ENCODE results near the gene RBM15. TPM values are rescaled to one million over a fixed set of nuclear protein-coding genes. Genes with fewer than 3 reads are reported as not detected.
A peak's percentile ranks its signal among the peaks of the same experiment; 100 is the strongest.

RBM15 gene, protein sequence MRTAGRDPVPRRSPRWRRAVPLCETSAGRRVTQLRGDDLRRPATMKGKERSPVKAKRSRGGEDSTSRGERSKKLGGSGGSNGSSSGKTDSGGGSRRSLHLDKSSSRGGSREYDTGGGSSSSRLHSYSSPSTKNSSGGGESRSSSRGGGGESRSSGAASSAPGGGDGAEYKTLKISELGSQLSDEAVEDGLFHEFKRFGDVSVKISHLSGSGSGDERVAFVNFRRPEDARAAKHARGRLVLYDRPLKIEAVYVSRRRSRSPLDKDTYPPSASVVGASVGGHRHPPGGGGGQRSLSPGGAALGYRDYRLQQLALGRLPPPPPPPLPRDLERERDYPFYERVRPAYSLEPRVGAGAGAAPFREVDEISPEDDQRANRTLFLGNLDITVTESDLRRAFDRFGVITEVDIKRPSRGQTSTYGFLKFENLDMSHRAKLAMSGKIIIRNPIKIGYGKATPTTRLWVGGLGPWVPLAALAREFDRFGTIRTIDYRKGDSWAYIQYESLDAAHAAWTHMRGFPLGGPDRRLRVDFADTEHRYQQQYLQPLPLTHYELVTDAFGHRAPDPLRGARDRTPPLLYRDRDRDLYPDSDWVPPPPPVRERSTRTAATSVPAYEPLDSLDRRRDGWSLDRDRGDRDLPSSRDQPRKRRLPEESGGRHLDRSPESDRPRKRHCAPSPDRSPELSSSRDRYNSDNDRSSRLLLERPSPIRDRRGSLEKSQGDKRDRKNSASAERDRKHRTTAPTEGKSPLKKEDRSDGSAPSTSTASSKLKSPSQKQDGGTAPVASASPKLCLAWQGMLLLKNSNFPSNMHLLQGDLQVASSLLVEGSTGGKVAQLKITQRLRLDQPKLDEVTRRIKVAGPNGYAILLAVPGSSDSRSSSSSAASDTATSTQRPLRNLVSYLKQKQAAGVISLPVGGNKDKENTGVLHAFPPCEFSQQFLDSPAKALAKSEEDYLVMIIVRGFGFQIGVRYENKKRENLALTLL
- total RNA-seq (2016; rRNA removed; fragmentation: Illumina TruSeq; extraction: Trizol) (35.2 and 36.4 TPM in 2 replicates), polyA plus RNA-seq (2011; rRNA removed) (12.1 and 13.5 TPM in 2 replicates), polyA minus RNA-seq (2011; rRNA and poly(A)+ RNA removed; ENCODE audit: low replicate concordance) (97.0 and 222 TPM in 2 replicates), Bru-seq, nascent RNA (percentile 98 among the genes with signal in this experiment), BruChase-seq, experiment 1, labeled RNA remaining after a 6-hour chase (percentile 92 among the genes with signal in this experiment), BruChase-seq, experiment 2, labeled RNA remaining after a 2-hour chase (percentile 99 among the genes with signal in this experiment)
- total RNA-seq (2016; cell fraction: cytosol; rRNA removed; fragmentation: Illumina TruSeq; extraction: Trizol; ENCODE audit: low read depth), result 2.1 and 2.5 TPM in 2 replicates
- 31.0 and 35.2 TPM in 2 replicates for total RNA-seq (2016; cell fraction: insoluble cytoplasmic fraction; rRNA removed; fragmentation: Illumina TruSeq; extraction: Trizol)
- 7.5 and 9.4 TPM in 2 replicates for total RNA-seq (2016; cell fraction: membrane; rRNA removed; fragmentation: Illumina TruSeq; extraction: Trizol)
- 64.6 and 75.1 TPM in 2 replicates for total RNA-seq (2016; cell fraction: nucleus; rRNA removed; fragmentation: Illumina TruSeq; extraction: Trizol)
- polyA plus RNA-seq (2011; cell fraction: cytosol; rRNA removed), result 8.3 and 10.1 TPM in 2 replicates
- polyA plus RNA-seq (2011; cell fraction: nucleus; rRNA removed), result 23.5 and 29.1 TPM in 2 replicates
- 4.6 and 5.4 TPM in 2 replicates for polyA plus RNA-seq (2012)
- polyA plus RNA-seq (2016; cell fraction: cytosol; fragmentation: Illumina TruSeq; extraction: Trizol; ENCODE audit: low read depth), result 0.16 and 0.34 TPM in 2 replicates
- 9.6 TPM in 2 replicates for polyA plus RNA-seq (2016; cell fraction: insoluble cytoplasmic fraction; fragmentation: Illumina TruSeq; extraction: Trizol; ENCODE audit: low read depth)
- polyA plus RNA-seq (2016; cell fraction: membrane; fragmentation: Illumina TruSeq; extraction: Trizol; ENCODE audit: low read depth), result 1.00 and 1.3 TPM in 2 replicates
- polyA plus RNA-seq (2016; cell fraction: nucleus; fragmentation: Illumina TruSeq; extraction: Trizol; ENCODE audit: insufficient read depth, low read depth), result 12.8 and 15.7 TPM in 2 replicates
- polyA minus RNA-seq (2011; cell fraction: cytosol; rRNA and poly(A)+ RNA removed), result 20.9 and 22.2 TPM in 2 replicates
- polyA minus RNA-seq (2011; cell fraction: nucleus; rRNA and poly(A)+ RNA removed), result 154 and 171 TPM in 2 replicates
- long read RNA-seq, experiment 1, partial matches to known transcripts, result 0 of 4 reads
- long read RNA-seq, experiment 1, other reads (novel, unspliced or antisense), result 0 of 4 reads
- long read RNA-seq, experiment 2, full-length matches to known transcripts, result 9 of 21 reads
- long read RNA-seq, experiment 2, partial matches to known transcripts, result 0 of 21 reads
- long read RNA-seq, experiment 2, other reads (novel, unspliced or antisense), result 12 of 21 reads

DNA sequence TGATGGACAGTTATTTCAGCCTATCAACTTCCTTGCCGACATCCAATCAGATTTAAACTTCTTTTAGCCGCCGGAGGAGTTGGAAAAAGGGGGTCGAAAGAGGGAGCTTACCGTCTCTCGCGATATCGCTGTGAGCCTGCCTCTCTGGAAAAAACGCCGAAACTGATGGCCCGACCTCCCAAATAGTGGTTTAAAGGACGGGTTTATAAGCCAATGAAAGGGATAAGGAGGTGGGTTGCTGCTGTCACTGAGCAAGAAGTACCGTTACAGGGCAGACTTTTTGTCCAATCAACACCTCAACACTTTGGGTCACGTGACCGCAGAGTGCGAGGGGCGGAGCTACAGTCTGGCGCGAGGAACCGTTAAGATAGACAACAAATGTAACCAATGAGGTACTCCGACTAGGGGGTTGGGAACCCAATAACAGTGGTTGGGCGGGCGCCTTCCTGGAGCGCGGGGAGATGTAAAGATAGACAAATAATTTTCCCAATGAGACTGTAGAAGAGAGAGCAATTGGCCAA lies at the start of gene RBM15:
TSS of gene RBM15 (plus strand) at position 492 of the 521 bp plus-strand sequence. CDS start at position 521, 29 bp downstream.
- peak within 1 kb of the TSS; percentile 84 to 91 (median 86) for H3K4me3 ChIP-seq (replicated peaks in 1 of 3; ENCODE audit: insufficient read depth in 1 of 3, low read depth in 2 of 3, low read length in 3 of 3)
- H3K36me3 ChIP-seq (replicated peaks in 1 of 2; ENCODE audit: control insufficient read depth in 1 of 2, insufficient read depth in 2 of 2, low read length in 2 of 2), result peaks cover 4 to 20% of the 10 kb centered on the region in 2 experiments; a peak in 4 of 5 replicates
- H3K27ac ChIP-seq (ENCODE audit: extremely low read length, insufficient read depth, low read length), result peak within 1 kb of the TSS; percentile 100
- peak within 1 kb of the TSS; percentile 96 for H3K4me2 ChIP-seq (ENCODE audit: low read depth, low read length)
- no peaks in the 10 kb centered on the region; a peak in 1 of 5 replicates for H3K27me3 ChIP-seq (ENCODE audit: control insufficient read depth in 1 of 2, insufficient read depth in 2 of 2, low read length in 2 of 2)
- peaks cover 55% of the 10 kb centered on the region for H3K79me2 ChIP-seq (ENCODE audit: insufficient read depth, low read length)
- no TSS peak for BruUV-seq (replicated peaks)
- FAIRE-seq, result peak; percentile 99
- intact Hi-C loops (cut with micrococcal nuclease; ENCODE audit: unreplicated experiment), result loop anchor here (2.0 to 5.0 kb wide), 2 partner anchors 53 to 68 kb away; partner anchors contain the start of genes LAMTOR5 and SLC16A4
- peak; percentile 88 for ATAC-seq
- CTCF ChIA-PET (ENCODE audit: low intra/inter-chr PET ratio, low total read pairs), result interaction anchor here (1.0 kb wide), 1 partner anchor 69 kb away, joined by 3 read pairs; the partner anchor contains the start of gene LAMTOR5
- H4K20me1 ChIP-seq (ENCODE audit: insufficient read depth, low read length), result peaks cover 41% of the 10 kb centered on the region
- in situ Hi-C loops (cut with HindIII; ENCODE audit: extremely low pct_ligation_motif_present, low pct_unique_long_range_greater_than_20kb), result no loop called here
- WGBS (ENCODE audit: low lambda C conversion rate), result under 1% methylated on average over 25 of the region's 25 CpGs
- H3K9ac ChIP-seq (ENCODE audit: insufficient read depth, low read depth, low read length), result peak within 1 kb of the TSS; percentile 97
- peak within 1 kb of the TSS; percentile 67 for H2AFZ ChIP-seq (ENCODE audit: low read length)
- no peaks in the 10 kb centered on the region for H3K9me3 ChIP-seq (ENCODE audit: low read length)
- H3K4me1 ChIP-seq (ENCODE audit: insufficient read depth, low read length), result peaks cover 73% of the 10 kb centered on the region
- peak; percentile 100 for DNase-seq (ENCODE audit: low spot score)
- POLR2A ChIA-PET, result interaction anchor here (0.6 to 3.9 kb wide), 20 partner anchors 9 to 1239 kb away, joined by 3 to 30 read pairs (median 7); partner anchors contain the start of genes KCNC4, LAMTOR5 and STRIP1
- TF ChIP-seq TGIF2 (CRISPR knock-in tag; IDR thresholded peaks at IDR 0.05) (peak; percentile 8; the same call in 1 of the 2 replicates), ZNF7 (CRISPR knock-in tag; IDR thresholded peaks at IDR 0.05) (no peak), RFXAP (CRISPR knock-in tag; IDR thresholded peaks at IDR 0.05; ENCODE audit: borderline replicate concordance) (peak; percentile 98), ZNF10 (CRISPR knock-in tag; IDR thresholded peaks at IDR 0.05; ENCODE audit: borderline replicate concordance, low read depth) (no peak), ZMYM4 (CRISPR knock-in tag; IDR thresholded peaks at IDR 0.05) (peak; percentile 70), ZNF326 (CRISPR knock-in tag; IDR thresholded peaks at IDR 0.05; ENCODE audit: borderline replicate concordance) (no peak), ZBTB21 (CRISPR knock-in tag; IDR thresholded peaks at IDR 0.05) (0 out of 2 replicates have a peak, but pooled peaks have one; percentile 8), NFYC (CRISPR knock-in tag; IDR thresholded peaks at IDR 0.05) (peak; percentile 92), KAT2B (IDR thresholded peaks at IDR 0.05; ENCODE audit: borderline replicate concordance, low read depth, low read length) (0 out of 2 replicates have a peak, but pooled peaks have one; percentile 0), ZNF678 (CRISPR knock-in tag; IDR thresholded peaks at IDR 0.05) (no peak), ZNF607 (CRISPR knock-in tag; IDR thresholded peaks at IDR 0.05; ENCODE audit: borderline replicate concordance) (0 out of 2 replicates have a peak, but pooled peaks have one; percentile 2)
- TF ChIP-seq, protein P1, sequence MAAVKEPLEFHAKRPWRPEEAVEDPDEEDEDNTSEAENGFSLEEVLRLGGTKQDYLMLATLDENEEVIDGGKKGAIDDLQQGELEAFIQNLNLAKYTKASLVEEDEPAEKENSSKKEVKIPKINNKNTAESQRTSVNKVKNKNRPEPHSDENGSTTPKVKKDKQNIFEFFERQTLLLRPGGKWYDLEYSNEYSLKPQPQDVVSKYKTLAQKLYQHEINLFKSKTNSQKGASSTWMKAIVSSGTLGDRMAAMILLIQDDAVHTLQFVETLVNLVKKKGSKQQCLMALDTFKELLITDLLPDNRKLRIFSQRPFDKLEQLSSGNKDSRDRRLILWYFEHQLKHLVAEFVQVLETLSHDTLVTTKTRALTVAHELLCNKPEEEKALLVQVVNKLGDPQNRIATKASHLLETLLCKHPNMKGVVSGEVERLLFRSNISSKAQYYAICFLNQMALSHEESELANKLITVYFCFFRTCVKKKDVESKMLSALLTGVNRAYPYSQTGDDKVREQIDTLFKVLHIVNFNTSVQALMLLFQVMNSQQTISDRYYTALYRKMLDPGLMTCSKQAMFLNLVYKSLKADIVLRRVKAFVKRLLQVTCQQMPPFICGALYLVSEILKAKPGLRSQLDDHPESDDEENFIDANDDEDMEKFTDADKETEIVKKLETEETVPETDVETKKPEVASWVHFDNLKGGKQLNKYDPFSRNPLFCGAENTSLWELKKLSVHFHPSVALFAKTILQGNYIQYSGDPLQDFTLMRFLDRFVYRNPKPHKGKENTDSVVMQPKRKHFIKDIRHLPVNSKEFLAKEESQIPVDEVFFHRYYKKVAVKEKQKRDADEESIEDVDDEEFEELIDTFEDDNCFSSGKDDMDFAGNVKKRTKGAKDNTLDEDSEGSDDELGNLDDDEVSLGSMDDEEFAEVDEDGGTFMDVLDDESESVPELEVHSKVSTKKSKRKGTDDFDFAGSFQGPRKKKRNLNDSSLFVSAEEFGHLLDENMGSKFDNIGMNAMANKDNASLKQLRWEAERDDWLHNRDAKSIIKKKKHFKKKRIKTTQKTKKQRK (IDR thresholded peaks at IDR 0.05; ENCODE audit: low read length), result peak; percentile 74

Measured in HepG2 (cell line).